GM19043 (cell line): ENCODE data around the gene RAB40C.
A peak's percentile ranks its signal among the peaks of the same experiment; 100 is the strongest.
"Not testable (repeated sequence)": the region's sequence is repeated elsewhere in the genome, so short reads cannot be mapped to it uniquely, and the experiment has no call there.

Experiments used
- ATAC-seq: cut with Tn5 transposase; IDR thresholded peaks from one replicate; pipeline ENCODE4 v1.9.1; 2021; ENCODE audit warnings: low read depth; ENCODE audit not compliant: unreplicated experiment

RAB40C gene

GRCh38 chr16:586645-587590 lies 2.9 kb upstream of the RAB40C start:
- no peak for ATAC-seq

DNA sequence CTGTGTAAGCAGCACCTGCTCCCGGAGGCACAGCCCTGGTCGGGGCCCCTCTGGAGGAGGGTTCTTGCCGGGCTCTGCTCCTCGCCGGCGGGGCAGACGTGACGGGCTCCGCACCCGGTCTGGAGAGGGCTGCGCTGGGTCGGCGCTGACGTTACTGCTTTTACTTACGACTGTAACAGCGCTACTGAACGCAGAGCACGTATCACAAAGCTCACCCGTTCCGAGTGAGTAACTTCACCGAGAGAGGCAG lies 1.3 kb upstream of the RAB40C start:
- ATAC-seq, result peak; percentile 9

- ATAC-seq, result peak; percentile 63
These were observed 793 bp upstream of the RAB40C start for GRCh38 chr16:588889-589657.

- ATAC-seq, result no peak
These were observed 435 bp downstream of the RAB40C start for GRCh38 chr16:590188-590814.

GRCh38 chr16:590815-591200 lies 942 bp downstream of the RAB40C start:
- no peak for ATAC-seq

DNA sequence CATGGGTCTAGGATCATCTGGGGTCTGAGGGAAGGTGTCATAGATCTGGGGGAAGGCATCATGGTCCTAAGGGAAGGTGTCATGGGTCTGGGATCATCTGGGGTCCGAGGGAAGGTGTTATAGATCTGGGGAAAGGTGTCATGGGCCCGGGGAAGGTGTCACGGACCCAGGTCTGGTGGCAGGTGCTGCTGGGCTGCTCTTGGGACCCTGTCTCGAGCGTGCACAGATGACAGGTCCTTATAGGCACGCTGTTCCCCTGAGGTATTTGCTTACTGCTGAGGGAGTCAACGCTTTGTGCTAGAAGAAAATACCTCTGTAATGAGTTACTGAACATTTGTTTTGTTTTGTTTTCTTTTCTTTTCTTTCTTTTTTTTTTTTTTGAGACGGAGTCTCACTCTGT lies 1.4 kb downstream of the RAB40C start:
- ATAC-seq, result no peak

- no peak for ATAC-seq
These were observed 2.1 kb downstream of the RAB40C start for GRCh38 chr16:591892-592517.

- ATAC-seq, result no peak
These were observed 2.8 kb downstream of the RAB40C start for GRCh38 chr16:592518-593306.

GRCh38 chr16:593406-593805 lies 3.5 kb downstream of the RAB40C start:
- no peak for ATAC-seq

GRCh38 chr16:593807-594206 lies 3.9 kb downstream of the RAB40C start:
- ATAC-seq, result no peak

DNA sequence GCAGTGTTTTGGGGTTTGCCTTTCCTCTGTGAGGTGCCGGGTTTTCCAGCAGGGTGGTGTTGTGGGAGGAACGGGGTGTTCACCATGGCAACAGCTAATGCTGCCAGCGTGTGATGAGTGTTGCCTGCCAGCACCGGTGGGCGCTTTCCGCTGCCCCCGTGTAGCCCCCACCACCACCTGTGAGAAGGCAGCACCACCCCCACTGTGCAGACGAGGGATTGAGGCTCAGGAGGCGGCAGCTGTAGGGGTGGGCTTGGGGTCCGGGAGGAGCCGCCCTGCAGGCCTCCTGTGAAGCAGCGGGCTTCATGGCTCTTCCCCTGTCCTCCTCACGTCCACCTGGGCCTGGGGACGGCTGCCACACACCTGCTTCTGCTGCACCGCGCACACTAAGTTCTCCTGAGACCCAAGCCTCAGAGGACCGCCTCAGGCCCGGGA lies 5.2 kb downstream of the RAB40C start:
- no peak for ATAC-seq

GRCh38 chr16:595942-596735 lies 6.3 kb downstream of the RAB40C start:
- ATAC-seq, result no peak

GRCh38 chr16:596736-597060 lies 6.8 kb downstream of the RAB40C start:
- ATAC-seq, result no peak

- not testable (repeated sequence) for ATAC-seq
These were observed 7.8 kb downstream of the RAB40C start for GRCh38 chr16:597655-598054.

DNA sequence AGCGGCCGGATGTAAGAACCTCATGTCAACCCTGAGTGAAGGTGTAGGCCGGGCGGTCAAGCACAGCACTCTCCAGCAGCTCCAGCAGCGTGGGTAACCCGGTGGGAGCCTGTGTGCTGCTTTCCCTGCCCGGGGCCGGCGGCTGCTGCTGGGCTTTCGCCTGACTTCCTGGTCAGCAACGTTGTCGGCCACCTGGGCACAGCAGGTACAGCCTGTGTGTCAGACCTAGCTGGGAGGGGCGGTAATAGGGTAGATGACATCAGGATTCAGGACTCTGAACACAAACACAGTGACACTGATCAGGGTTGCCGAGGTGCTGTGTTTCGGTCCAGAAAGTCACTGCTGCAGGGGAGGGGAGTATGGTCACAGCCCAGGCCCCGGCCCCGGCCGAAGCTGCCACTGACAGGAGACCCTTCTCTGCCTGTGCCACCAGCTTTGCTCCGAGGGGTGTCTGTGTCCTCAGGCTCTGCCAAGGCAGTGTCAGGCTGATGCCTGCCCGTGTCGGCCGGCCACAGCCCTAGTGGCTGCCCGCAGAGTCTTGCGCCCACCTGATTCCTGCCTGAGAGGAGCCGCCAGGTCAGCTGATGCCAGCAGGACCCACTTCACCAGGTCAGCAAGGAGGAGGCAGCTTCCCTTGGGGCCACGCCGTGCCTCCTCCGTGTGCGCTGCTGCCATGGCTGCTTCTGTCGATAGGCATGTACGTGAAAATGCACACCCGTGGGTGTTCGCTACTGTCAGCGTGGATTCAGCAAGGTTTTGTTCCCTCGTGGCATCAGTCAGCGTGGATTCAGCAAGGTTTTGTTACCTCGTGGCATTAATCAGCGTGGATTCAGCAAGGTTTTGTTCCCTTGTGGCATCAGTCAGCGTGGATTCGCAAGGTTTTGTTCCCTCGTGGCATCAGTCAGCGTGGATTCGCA lies 9.2 kb downstream of the RAB40C start:
- no peak for ATAC-seq

DNA sequence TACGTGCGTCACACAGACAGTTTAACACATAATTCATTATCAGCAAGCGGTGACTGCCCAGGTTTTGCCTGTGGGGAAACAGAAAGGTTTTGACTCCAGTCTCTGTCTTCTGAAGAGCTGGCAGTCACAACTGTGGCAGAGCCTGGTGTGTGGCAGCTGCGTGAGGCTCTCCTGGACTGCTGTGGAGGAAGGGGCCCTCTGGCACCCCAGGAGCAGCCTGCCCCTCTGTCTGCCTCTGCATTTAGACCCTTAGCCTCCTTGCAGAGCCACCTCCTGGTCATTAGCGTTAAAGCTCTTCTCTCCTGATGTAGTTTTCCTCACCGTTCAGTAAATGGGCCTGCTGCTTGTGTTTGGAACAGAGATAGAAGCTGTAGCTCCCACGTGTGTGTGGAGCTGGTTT lies 10.9 kb downstream of the RAB40C start:
- ATAC-seq, result no peak

DNA sequence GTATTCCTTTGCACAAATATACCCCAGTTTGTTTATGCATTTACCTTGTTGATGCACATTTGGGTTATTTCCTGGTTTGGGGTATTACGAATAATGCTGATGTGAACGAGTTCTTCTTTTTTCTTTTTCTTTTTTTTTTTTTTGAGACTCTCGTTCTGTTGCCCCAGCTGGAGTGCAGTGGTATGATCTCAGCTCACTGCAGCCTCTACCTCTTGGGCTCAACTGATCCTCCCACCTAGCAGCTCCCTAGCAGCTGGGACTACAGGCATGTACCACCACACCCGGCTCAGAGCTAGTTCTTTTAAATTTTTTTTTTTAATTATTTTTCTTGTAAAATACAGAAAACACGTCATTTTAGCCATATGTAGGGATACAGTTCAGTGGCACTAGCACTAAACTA lies 14.1 kb downstream of the RAB40C start:
- no peak for ATAC-seq

- ATAC-seq, result no peak
These were observed 16.9 kb downstream of the RAB40C start for GRCh38 chr16:606656-607307.
